HuH-7 (cell line): Measurements from ENCODE around the gene PRSS38.

Experiments used
- DNase-seq: peaks from one replicate; pipeline ENCODE4 v3.0.0; 2011; ENCODE audit warnings: low spot score

PRSS38 gene

GRCh38 chr1:227885648-227886502, 70.4 kb downstream of the PRSS38 start:
- peak; percentile 16 for DNase-seq

DNA sequence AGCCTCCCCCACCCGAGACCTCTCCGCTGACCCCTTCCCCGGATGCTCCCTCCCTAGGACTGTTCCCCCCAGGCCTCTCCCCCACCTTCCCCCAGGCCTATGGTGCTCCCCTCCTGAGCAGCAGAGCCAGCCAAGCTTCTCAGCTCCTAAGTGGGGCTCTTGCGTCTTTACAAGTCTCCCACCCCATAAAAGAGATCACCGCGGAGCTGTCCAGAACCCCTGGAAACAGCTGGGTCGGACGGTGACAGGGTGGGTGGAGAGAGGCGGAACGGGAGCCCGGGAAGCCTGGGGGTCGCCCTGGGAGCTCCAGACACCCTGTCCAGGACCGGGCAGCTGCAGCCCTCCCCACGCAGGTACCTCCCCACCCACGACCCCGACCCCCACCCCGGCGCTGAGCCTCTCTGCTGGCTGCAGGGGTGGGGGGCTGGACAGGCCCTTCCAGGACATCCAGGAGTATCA, 71.1 kb downstream of the PRSS38 start:
- no peak for DNase-seq

GRCh38 chr1:227886993-227887696, 71.7 kb downstream of the PRSS38 start:
- DNase-seq: no peak

- DNase-seq: no peak
Measured at GRCh38 chr1:227887697-227888403, 72.4 kb downstream of the PRSS38 start.

DNA sequence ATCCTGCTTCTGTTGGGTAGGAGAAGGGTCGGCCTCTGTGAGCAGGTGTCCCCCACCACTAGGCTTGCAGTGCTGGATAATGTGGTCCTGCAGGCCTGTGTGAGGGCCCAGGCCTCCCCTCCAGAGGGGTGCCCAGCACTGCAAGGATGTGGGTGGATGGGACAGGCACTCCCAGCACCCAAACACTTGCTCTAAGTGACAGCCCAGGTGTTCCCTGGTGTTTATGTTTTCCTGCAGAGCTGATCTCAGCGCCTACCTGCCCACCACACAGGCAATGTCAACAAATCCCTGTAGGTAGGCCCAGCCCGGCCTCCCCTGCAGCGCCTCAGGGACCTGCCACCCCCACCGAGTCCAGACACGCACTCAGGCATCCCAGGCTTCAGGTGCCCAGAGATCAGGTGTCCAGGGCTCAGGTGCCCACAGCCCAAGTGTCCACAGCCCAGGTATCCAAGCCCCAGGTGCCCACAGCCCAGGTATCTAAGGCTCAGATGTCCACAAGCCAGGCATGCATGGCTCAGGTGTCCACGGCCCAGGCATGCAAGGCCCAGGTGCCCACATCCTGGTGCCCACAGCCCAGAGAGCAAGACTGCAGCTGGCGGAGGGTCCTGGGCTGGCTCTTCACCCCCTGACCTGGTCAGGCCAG, 73.0 kb downstream of the PRSS38 start:
- DNase-seq: no peak

DNA sequence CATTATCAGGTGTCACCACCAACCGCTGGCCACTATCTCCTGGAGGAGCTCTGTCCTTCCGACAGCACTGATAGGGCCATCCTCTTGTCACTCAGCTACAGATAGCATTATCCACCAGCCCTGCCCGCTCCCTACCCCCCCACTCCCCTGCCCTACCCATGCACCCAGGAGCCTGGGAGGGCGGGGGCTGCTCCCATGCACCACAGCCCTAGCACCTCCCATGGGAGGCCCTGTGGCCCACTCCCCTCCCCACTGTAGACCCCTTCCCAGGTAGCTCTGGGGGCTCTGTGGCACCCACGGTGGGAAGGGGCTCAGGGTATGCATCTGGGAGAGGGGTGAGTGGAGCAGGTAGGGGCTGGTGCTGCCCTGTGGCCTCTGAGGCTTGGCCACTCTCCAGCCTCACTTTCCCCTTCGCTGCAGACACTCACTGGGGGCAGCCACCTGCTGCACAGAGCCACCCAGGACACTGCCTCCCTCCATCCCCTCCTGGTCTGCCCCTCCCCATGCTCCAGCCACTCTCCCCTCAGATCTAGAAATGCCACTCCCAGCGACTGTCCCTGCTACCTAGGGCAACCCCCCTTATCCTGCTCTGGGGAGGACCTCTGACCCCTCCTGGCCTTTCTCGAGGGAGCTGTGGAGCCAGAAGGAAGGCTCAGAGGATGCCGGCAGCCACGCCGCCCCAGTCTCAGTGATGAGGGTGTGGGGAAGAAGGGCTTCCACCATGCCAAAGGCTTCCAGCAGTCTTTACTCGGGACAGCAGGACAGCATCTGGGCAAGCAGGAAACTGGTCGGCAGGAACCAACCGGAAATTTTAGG, 73.8 kb downstream of the PRSS38 start:
- DNase-seq: no peak

- no peak for DNase-seq
Measured at GRCh38 chr1:227889863-227890405, 74.5 kb downstream of the PRSS38 start.

- DNase-seq: no peak
Measured at GRCh38 chr1:227890451-227891222, 75.2 kb downstream of the PRSS38 start.

- DNase-seq: no peak
Measured at GRCh38 chr1:227891223-227891954, 75.9 kb downstream of the PRSS38 start.

- DNase-seq: no peak
Measured at GRCh38 chr1:227891955-227892488, 76.5 kb downstream of the PRSS38 start.

GRCh38 chr1:227892489-227893299, 77.2 kb downstream of the PRSS38 start:
- no peak for DNase-seq

DNA sequence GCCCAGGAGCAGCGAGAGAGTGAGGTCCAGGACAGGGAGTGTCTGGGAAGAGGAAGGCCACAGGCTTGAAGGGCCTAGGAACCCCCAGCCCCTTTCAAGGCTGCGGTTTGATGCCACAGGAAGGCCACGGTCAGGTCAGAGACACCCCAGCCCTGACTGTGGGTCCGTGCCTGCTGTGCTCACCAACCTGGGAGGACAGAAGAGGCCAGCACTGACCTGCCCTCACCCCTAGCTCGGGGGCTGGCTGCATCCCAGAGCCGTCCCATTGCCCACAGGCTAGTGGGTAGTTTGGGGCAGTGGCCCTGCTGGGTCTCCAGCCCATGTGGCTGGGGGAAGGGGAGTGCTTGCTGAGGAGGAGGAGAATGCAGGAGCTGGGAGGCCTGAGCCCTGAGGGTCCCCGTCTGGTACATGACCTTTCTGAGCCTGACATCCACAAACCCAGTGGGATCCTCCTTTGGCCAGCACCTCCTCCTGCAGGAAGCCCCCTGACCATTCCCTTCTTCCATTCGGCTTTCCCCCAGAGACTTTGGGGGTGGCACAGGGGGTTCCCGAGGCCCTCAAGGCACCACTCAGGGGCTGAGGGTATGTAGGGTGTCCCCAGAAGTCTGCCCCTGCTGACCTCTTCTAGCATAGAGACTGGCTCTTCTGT, 77.9 kb downstream of the PRSS38 start:
- DNase-seq: no peak

DNA sequence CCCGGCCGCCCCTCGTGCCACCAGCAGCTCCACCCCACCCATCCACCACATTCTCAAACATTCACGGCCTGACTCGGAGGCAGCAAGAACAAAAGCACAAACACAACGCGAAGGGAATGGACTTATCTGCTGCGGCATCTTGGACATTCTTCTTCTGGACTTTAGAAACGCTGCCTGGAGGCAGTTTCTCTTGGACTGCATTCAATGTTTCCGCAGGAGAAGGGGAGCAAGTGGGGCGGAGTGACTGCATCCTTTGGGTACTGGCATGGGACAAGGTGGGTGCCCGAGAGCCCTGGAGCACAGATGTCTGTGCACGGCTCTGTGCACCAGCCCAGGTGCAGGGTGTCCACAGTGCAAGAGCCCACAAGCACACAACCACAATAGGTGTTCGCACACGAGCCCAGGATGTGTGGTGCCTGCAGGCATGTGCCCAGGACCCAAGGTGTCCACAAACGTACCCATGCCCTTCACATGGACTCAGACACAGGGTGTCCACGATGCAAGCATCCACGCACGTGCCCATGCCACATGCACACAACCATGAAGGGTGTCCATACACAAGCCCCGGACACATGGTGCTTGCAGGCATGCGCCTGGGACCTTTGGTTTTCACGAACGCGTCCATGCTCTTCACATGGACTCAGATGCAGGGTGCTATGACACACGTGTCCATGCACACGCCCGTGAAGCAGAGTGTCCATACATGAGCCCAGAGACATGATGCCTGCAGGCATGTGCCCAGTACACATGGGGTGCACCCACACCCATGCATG, 78.7 kb downstream of the PRSS38 start:
- no peak for DNase-seq

- no peak for DNase-seq
Measured at GRCh38 chr1:227894831-227895451, 79.5 kb downstream of the PRSS38 start.
